GM12891 (cell line): Measurements from ENCODE around the gene SRGAP2B.
"Not testable (repeated sequence)": the region's sequence is repeated elsewhere in the genome, so short reads cannot be mapped to it uniquely, and the experiment has no call there.

Experiments
- POLR2A ChIP-seq: IDR thresholded peaks from 2 replicates; pipeline ENCODE4 v1.6.1; 2011; ENCODE audit warnings: low read depth, low read length, control low read depth
- POLR2AphosphoS5 ChIP-seq: IDR thresholded peaks from 2 replicates; pipeline ENCODE4 v1.6.1; 2011; ENCODE audit warnings: low read depth, low read length, control low read depth
- SPI1 ChIP-seq: IDR thresholded peaks from 2 replicates; pipeline ENCODE4 v1.6.1; 2011; ENCODE audit warnings: low read depth, low read length, control low read depth
- TAF1 ChIP-seq: IDR thresholded peaks from 2 replicates; pipeline ENCODE4 v1.6.1; 2011; ENCODE audit warnings: low read depth, low read length, control low read depth

- not testable (repeated sequence) for TF ChIP-seq POLR2AphosphoS5, POLR2A, TAF1, SPI1
Observed at GRCh38 chr1:145019709-145020108, 75.4 kb downstream of the SRGAP2B start.
